ENCODE results near the gene INA. TPM values are rescaled to one million over a fixed set of nuclear protein-coding genes. Genes with fewer than 3 reads are reported as not detected.

Gene INA
- total RNA-seq, 1 donor from 2014 or later = 39.6 TPM

- Histone ChIP-seq H3K9ac (ENCODE audit: low read length) (no peak overlapping the region), H2AFZ (ENCODE audit: low read depth, low read length) (no peak overlapping the region), H3K4me2 (ENCODE audit: low read length) (no peak overlapping the region), H3K36me3 (ENCODE audit: insufficient read depth, low read length) (no peaks in the 10 kb centered on the region), H3K4me3 (ENCODE audit: insufficient read depth, low read depth, low read length) (no peak overlapping the region), H4K20me1 (ENCODE audit: insufficient read depth, low read length) (no peaks in the 10 kb centered on the region), H3K9me3 (ENCODE audit: insufficient read depth, low read depth, low read length) (peaks cover 8% of the 10 kb centered on the region), H3K4me1 (ENCODE audit: insufficient read depth, low read length) (no peaks in the 10 kb centered on the region), H3K27me3 (ENCODE audit: insufficient read depth, low read length) (no peaks in the 10 kb centered on the region), H3K79me2 (ENCODE audit: insufficient read depth, low read length) (no peaks in the 10 kb centered on the region), H3K27ac (ENCODE audit: low read depth, low read length) (no peak overlapping the region)
- Mint-ChIP-seq H3K9me3 (ENCODE audit: unreplicated experiment) (peaks cover 23% of the 10 kb centered on the region), H3K27ac (ENCODE audit: unreplicated experiment) (peak overlapping the region; percentile 72), H3K36me3 (ENCODE audit: low read depth, unreplicated experiment) (peaks cover 11% of the 10 kb centered on the region), H3K27me3 (ENCODE audit: low read depth, unreplicated experiment) (peaks cover 14% of the 10 kb centered on the region), H3K4me1 (ENCODE audit: low read depth, unreplicated experiment) (peaks cover 6% of the 10 kb centered on the region), H3K4me3 (ENCODE audit: unreplicated experiment) (no peak overlapping the region)
- TF ChIP-seq CTCF (IDR thresholded peaks at IDR 0.05; ENCODE audit: insufficient read depth, low read depth, low read length) (no peak), EZH2 (IDR thresholded peaks at IDR 0.05; ENCODE audit: insufficient read depth, low read length) (no peak)
- no peak for FAIRE-seq
- no peak for DNase-seq (ENCODE audit: low read depth)
Measured at GRCh38 chr10:103262229-103262628, 14.7 kb upstream of the INA start.

GRCh38 chr10:103265717-103266329 is 11.1 kb upstream of the INA start:
- H3K4me3 ChIP-seq (ENCODE audit: insufficient read depth, low read depth, low read length) = no peak overlapping the region
- no peak overlapping the region for H2AFZ ChIP-seq (ENCODE audit: low read depth, low read length)
- Mint-ChIP-seq H3K4me3 (ENCODE audit: unreplicated experiment) (no peak overlapping the region), H3K4me1 (ENCODE audit: low read depth, unreplicated experiment) (peaks cover 6% of the 10 kb centered on the region), H3K27me3 (ENCODE audit: low read depth, unreplicated experiment) (peaks cover 20% of the 10 kb centered on the region), H3K27ac (ENCODE audit: unreplicated experiment) (no peak overlapping the region), H3K9me3 (ENCODE audit: unreplicated experiment) (peaks cover 6% of the 10 kb centered on the region), H3K36me3 (ENCODE audit: low read depth, unreplicated experiment) (peaks cover 6% of the 10 kb centered on the region)
- DNase-seq (ENCODE audit: low read depth) (peak; percentile 61), FAIRE-seq (no peak)
- no peak overlapping the region for H3K4me2 ChIP-seq (ENCODE audit: low read length)
- peaks cover 4% of the 10 kb centered on the region for H3K9me3 ChIP-seq (ENCODE audit: insufficient read depth, low read depth, low read length)
- no peaks in the 10 kb centered on the region for H3K36me3 ChIP-seq (ENCODE audit: insufficient read depth, low read length)
- no peak overlapping the region for H3K27ac ChIP-seq (ENCODE audit: low read depth, low read length)
- no peak overlapping the region for H3K9ac ChIP-seq (ENCODE audit: low read length)
- no peaks in the 10 kb centered on the region for H3K27me3 ChIP-seq (ENCODE audit: insufficient read depth, low read length)
- H3K79me2 ChIP-seq (ENCODE audit: insufficient read depth, low read length) = no peaks in the 10 kb centered on the region
- no peaks in the 10 kb centered on the region for H3K4me1 ChIP-seq (ENCODE audit: insufficient read depth, low read length)
- TF ChIP-seq CTCF (IDR thresholded peaks at IDR 0.05; ENCODE audit: insufficient read depth, low read depth, low read length) = no peak
- no peak for TF ChIP-seq EZH2 (IDR thresholded peaks at IDR 0.05; ENCODE audit: insufficient read depth, low read length)
- no peaks in the 10 kb centered on the region for H4K20me1 ChIP-seq (ENCODE audit: insufficient read depth, low read length)

- Histone ChIP-seq H2AFZ (ENCODE audit: low read depth, low read length) (no peak overlapping the region), H3K27me3 (ENCODE audit: insufficient read depth, low read length) (peaks cover 25% of the 10 kb centered on the region), H3K4me3 (ENCODE audit: insufficient read depth, low read depth, low read length) (no peak overlapping the region), H3K9me3 (ENCODE audit: insufficient read depth, low read depth, low read length) (no peaks in the 10 kb centered on the region), H3K4me2 (ENCODE audit: low read length) (peak overlapping the region; percentile 66), H3K4me1 (ENCODE audit: insufficient read depth, low read length) (peaks cover 19% of the 10 kb centered on the region), H3K36me3 (ENCODE audit: insufficient read depth, low read length) (no peaks in the 10 kb centered on the region), H3K9ac (ENCODE audit: low read length) (no peak overlapping the region), H3K79me2 (ENCODE audit: insufficient read depth, low read length) (no peaks in the 10 kb centered on the region), H3K27ac (ENCODE audit: low read depth, low read length) (peak overlapping the region; percentile 15), H4K20me1 (ENCODE audit: insufficient read depth, low read length) (peaks cover 14% of the 10 kb centered on the region)
- DNase-seq (ENCODE audit: low read depth) = peak; percentile 97
- Mint-ChIP-seq H3K4me1 (ENCODE audit: low read depth, unreplicated experiment) (peaks cover 16% of the 10 kb centered on the region), H3K27me3 (ENCODE audit: low read depth, unreplicated experiment) (peaks cover 20% of the 10 kb centered on the region), H3K27ac (ENCODE audit: unreplicated experiment) (peak overlapping the region; percentile 63), H3K4me3 (ENCODE audit: unreplicated experiment) (no peak overlapping the region), H3K36me3 (ENCODE audit: low read depth, unreplicated experiment) (no peaks in the 10 kb centered on the region), H3K9me3 (ENCODE audit: unreplicated experiment) (no peaks in the 10 kb centered on the region)
- TF ChIP-seq EZH2 (IDR thresholded peaks at IDR 0.05; ENCODE audit: insufficient read depth, low read length) = no peak
- no peak for TF ChIP-seq CTCF (IDR thresholded peaks at IDR 0.05; ENCODE audit: insufficient read depth, low read depth, low read length)
- FAIRE-seq = peak; percentile 79
Measured at GRCh38 chr10:103273041-103273441, 3.9 kb upstream of the INA start.
